CD14-positive monocyte (primary cell): ENCODE results near the gene IVD. TPM values are rescaled to one million over a fixed set of nuclear protein-coding genes. Genes with fewer than 3 reads are reported as not detected.

Experiments used
- DNase-seq, 3 donors: peaks; one replicate each; pipeline ENCODE4 v3.0.0-alpha.2; 2011 to 2022
- H2AFZ ChIP-seq: 2 replicates; pipeline ENCODE4 v1.6.0; 2012; ENCODE audit warnings: mild to moderate bottlenecking, low read depth, low read length, inconsistent platforms; ENCODE audit not compliant: insufficient read depth, poor library complexity, severe bottlenecking
- H3K27ac ChIP-seq, 2 donors: 1 replicate in 1 of 2; 2 replicates in 1 of 2; pipeline ENCODE4 v1.5.1; 2012 to 2013; ENCODE audit warnings: low read length in 2 of 2, control low read depth in 1 of 2, inconsistent platforms in 1 of 2, low read depth in 1 of 2, mild to moderate bottlenecking in 1 of 2
- H3K27me3 ChIP-seq, 2 donors: one replicate each; pipeline versions ENCODE4 v1.6.0 to v1.6.1; 2011 to 2013; ENCODE audit warnings: low read length in 2 of 2; ENCODE audit not compliant: control insufficient read depth in 2 of 2, insufficient read depth in 2 of 2
- H3K36me3 ChIP-seq, 2 donors: replicated peaks in 1 of 2; 1 replicate in 1 of 2; 2 replicates in 1 of 2; pipeline versions ENCODE4 v1.5.1 to v1.6.1; 2012 to 2013; ENCODE audit warnings: low read length in 2 of 2, control low read depth in 1 of 2, inconsistent platforms in 1 of 2, mild to moderate bottlenecking in 1 of 2; ENCODE audit not compliant: insufficient read depth in 2 of 2, control insufficient read depth in 1 of 2
- H3K4me1 ChIP-seq, 2 donors: 1 replicate in 1 of 2; 2 replicates in 1 of 2; pipeline versions ENCODE4 v1.5.1 to v1.6.1; 2012 to 2013; ENCODE audit warnings: low read length in 2 of 2, control low read depth in 1 of 2, inconsistent platforms in 1 of 2, mild to moderate bottlenecking in 1 of 2, moderate library complexity in 1 of 2; ENCODE audit not compliant: insufficient read depth in 2 of 2, control insufficient read depth in 1 of 2
- H3K4me2 ChIP-seq: replicated peaks from 2 replicates; pipeline ENCODE3; 2012; ENCODE audit warnings: low read length, moderate library complexity, mild to moderate bottlenecking; ENCODE audit not compliant: poor library complexity, severe bottlenecking; ENCODE audit errors: extremely low read depth
- H3K4me3 ChIP-seq, 3 experiments: fragments of 200-600 bp in 1 of 3; sonication (generic) in 1 of 3; replicated peaks in 1 of 3; 1 replicate in 2 of 3; 2 replicates in 1 of 3; pipeline ENCODE4 v1.5.1; 2011 to 2013; ENCODE audit warnings: low read length in 3 of 3, mild to moderate bottlenecking in 3 of 3, control low read depth in 2 of 3, low read depth in 2 of 3, inconsistent platforms in 1 of 3, moderate library complexity in 1 of 3
- H3K79me2 ChIP-seq: 2 replicates; pipeline ENCODE4 v1.6.0; 2012; ENCODE audit warnings: mild to moderate bottlenecking, control low read depth, inconsistent platforms, low read length, moderate library complexity; ENCODE audit not compliant: insufficient read depth
- H3K9ac ChIP-seq: 2 replicates; pipeline ENCODE4 v1.6.0; 2017; ENCODE audit warnings: low read length, mild to moderate bottlenecking; ENCODE audit not compliant: insufficient read depth, poor library complexity, severe bottlenecking
- H3K9me3 ChIP-seq, 2 donors: replicated peaks in 1 of 2; 1 replicate in 1 of 2; 2 replicates in 1 of 2; pipeline versions ENCODE4 v1.5.1 to v1.6.1; 2012 to 2013; ENCODE audit warnings: low read length in 2 of 2, control low read depth in 1 of 2; ENCODE audit not compliant: control insufficient read depth in 1 of 2, insufficient read depth in 1 of 2
- H4K20me1 ChIP-seq: 2 replicates; pipeline ENCODE4 v1.6.0; 2012; ENCODE audit warnings: mild to moderate bottlenecking, low read length, control low read depth, moderate library complexity; ENCODE audit not compliant: insufficient read depth
- H3K27ac Mint-ChIP-seq, 7 donors: one replicate each; pipeline ENCODE4 v1.8.0; 2020; ENCODE audit warnings: mild to moderate bottlenecking in 7 of 7, mixed read lengths in 7 of 7, moderate library complexity in 6 of 7, inconsistent platforms in 2 of 7
- H3K27me3 Mint-ChIP-seq, 3 donors: one replicate each; pipeline ENCODE4 v1.8.0; 2021 to 2022; ENCODE audit warnings: low read depth in 3 of 3, mild to moderate bottlenecking in 3 of 3, mixed read lengths in 3 of 3, moderate library complexity in 3 of 3, inconsistent platforms in 1 of 3
- H3K36me3 Mint-ChIP-seq, 2 donors: one replicate each; pipeline ENCODE4 v1.8.0; 2020; ENCODE audit warnings: mixed read lengths in 2 of 2, inconsistent platforms in 1 of 2, mild to moderate bottlenecking in 1 of 2
- H3K4me1 Mint-ChIP-seq: one replicate; pipeline ENCODE4 v1.8.0; 2020; ENCODE audit warnings: mild to moderate bottlenecking, mixed read lengths
- H3K4me3 Mint-ChIP-seq, 2 donors: one replicate each; pipeline ENCODE4 v1.8.0; 2020; ENCODE audit warnings: mild to moderate bottlenecking in 2 of 2, mixed read lengths in 2 of 2, moderate library complexity in 1 of 2
- H3K9me3 Mint-ChIP-seq, 7 donors: one replicate each; pipeline ENCODE4 v1.8.0; 2020 to 2022; ENCODE audit warnings: mixed read lengths in 7 of 7, mild to moderate bottlenecking in 6 of 7, moderate library complexity in 6 of 7, inconsistent platforms in 2 of 7
- WGBS: methylation state at CpG from one replicate; pipeline ENCODE4 v1.1.5; 2013; ENCODE audit warnings: missing lambda C conversion rate; ENCODE audit not compliant: insufficient coverage; 5-methylcytosine and 5-hydroxymethylcytosine counted together
- intact Hi-C, 2 donors: fragments of 100-400 bp; cut with micrococcal nuclease; formaldehyde crosslinking; loops; one replicate each; pipeline versions ENCODE4 v1.15.0 to v1.15.1; 2023
- polyA plus RNA-seq, 3 donors: library from polyadenylated mRNA; depleted of rRNA in 1 of 3; unstranded in 2 of 3; stranded (reverse) in 1 of 3; fragments of 300-500 nt in 2 of 3; fragments of >200 nt in 1 of 3; fragmentation: Illumina TruSeq in 2 of 3; gene quantifications; 1 replicate in 2 of 3; 2 replicates in 1 of 3; pipeline ENCODE4 v1.2.3, GENCODE V29; 2012 to 2021
- TF ChIP-seq, protein P1 (sequence below): fragments of 200-600 bp; IDR thresholded peaks from one replicate; pipeline ENCODE4 v1.8.0; 2022; ENCODE audit warnings: antibody characterized with exemption, mild to moderate bottlenecking

The IVD gene
- polyA plus RNA-seq, 3 donors, result 28.6 to 46.3 (median 31.3) TPM

DNA sequence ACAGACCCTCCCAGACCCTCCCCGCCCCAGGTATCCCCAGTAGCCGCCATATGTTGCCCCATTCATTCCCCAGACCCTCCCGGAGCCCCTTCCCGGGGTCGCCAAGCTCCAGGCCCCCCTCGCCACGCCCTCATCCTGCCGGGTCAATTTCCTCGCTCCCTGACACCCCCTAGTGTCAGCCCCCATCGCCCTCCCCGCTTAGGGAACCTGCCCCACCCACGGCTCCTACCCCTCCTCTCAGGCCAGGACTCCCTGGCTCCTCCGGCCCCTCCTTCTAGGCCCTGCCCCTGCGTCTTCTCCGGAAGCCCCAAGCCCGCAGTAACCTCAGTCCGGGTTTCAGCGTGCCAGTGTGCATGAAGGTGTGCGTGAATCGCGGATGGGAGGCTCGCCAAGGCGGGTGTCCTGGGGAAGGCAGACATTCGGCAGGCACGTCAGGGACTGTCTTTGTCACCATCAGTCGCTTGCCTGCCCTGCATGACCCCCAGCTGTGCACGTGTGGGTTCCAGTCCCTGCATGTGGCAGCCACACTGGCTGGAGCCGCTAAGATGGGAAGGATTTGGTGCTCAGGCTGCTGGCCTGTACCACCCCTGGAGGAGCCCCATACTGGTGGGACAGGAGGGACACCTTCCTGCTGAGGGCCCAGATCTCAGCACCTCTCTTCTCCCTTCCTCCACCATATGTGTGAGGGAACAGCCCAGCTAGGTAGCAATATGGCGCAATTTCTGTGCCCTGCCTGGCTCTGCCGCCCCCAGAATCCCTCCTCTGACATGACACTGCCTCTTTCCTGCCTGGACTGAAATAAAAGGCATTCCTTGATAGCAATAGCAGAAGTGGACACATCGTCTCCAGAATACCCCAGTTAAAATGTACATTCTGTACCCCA is 46.9 kb upstream of the IVD start:
- H2AFZ ChIP-seq, result peak overlapping the region; percentile 67

DNA sequence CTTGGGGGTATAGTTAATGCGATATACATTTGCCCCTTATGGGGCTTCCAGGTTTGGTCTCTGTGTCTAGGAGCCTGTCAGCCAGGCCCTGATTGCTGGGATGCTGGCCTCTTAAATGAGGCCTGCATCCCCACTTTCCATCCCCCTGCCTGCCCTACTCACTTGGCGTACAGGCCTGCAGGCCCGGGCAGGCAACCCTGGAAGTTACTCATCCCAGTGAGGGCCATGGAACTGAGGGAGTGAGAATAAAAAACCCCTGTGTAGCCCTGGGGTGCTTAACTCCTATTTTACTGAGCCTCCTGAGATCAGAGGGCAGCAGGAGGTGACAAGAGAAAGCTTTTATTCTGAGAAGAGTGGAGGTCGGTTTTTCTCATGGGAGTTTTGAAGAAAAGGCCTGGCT is 45.6 kb upstream of the IVD start:
- Histone ChIP-seq H4K20me1 (peaks cover 14% of the 10 kb centered on the region), H3K79me2 (no peaks in the 10 kb centered on the region), H3K27me3 (peaks cover 0 to 10% of the 10 kb centered on the region in 2 donors), H3K4me2 (no peak overlapping the region), H3K36me3 (peaks cover 0 to 3% of the 10 kb centered on the region in 2 donors), H3K9me3 (no peaks in the 10 kb centered on the region), H3K4me1 (peaks cover 14 to 19% of the 10 kb centered on the region in 2 donors), H3K27ac (no peak overlapping the region), H3K4me3 (no peak overlapping the region), H2AFZ (no peak overlapping the region), H3K9ac (no peak overlapping the region)
- no peaks in the 10 kb centered on the region for H3K9me3 Mint-ChIP-seq
- TF ChIP-seq, protein P1, sequence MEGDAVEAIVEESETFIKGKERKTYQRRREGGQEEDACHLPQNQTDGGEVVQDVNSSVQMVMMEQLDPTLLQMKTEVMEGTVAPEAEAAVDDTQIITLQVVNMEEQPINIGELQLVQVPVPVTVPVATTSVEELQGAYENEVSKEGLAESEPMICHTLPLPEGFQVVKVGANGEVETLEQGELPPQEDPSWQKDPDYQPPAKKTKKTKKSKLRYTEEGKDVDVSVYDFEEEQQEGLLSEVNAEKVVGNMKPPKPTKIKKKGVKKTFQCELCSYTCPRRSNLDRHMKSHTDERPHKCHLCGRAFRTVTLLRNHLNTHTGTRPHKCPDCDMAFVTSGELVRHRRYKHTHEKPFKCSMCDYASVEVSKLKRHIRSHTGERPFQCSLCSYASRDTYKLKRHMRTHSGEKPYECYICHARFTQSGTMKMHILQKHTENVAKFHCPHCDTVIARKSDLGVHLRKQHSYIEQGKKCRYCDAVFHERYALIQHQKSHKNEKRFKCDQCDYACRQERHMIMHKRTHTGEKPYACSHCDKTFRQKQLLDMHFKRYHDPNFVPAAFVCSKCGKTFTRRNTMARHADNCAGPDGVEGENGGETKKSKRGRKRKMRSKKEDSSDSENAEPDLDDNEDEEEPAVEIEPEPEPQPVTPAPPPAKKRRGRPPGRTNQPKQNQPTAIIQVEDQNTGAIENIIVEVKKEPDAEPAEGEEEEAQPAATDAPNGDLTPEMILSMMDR, result no peak
- no peak overlapping the region for H3K27ac Mint-ChIP-seq
- H3K4me3 Mint-ChIP-seq, result no peak overlapping the region
- DNase-seq, result no peak
- H3K36me3 Mint-ChIP-seq, result peaks cover 22 to 25% of the 10 kb centered on the region in 2 donors
- peaks cover 6 to 16% (median 11%) of the 10 kb centered on the region in 3 donors for H3K27me3 Mint-ChIP-seq
- WGBS, result 88% methylated on average over 1 of the region's 4 CpGs
- H3K4me1 Mint-ChIP-seq, result peaks cover 15% of the 10 kb centered on the region
- intact Hi-C loops, result no loop called here

More for the DNA sequence above, 46.9 kb upstream of the IVD start:
- peaks cover 0 to 10% of the 10 kb centered on the region in 2 donors for H3K27me3 ChIP-seq
- no peaks in the 10 kb centered on the region for H3K9me3 ChIP-seq
- peak overlapping the region; percentile 95 for H3K4me2 ChIP-seq
- WGBS, result 10% methylated on average over 28 of the region's 31 CpGs
- Mint-ChIP-seq H3K27me3 (peaks cover 10 to 19% (median 13%) of the 10 kb centered on the region in 3 donors), H3K4me3 (peak overlapping the region; percentile 61 to 77), H3K36me3 (peaks cover 20 to 25% of the 10 kb centered on the region in 2 donors), H3K4me1 (peaks cover 15% of the 10 kb centered on the region), H3K27ac (no peak overlapping the region), H3K9me3 (no peaks in the 10 kb centered on the region)
- TF ChIP-seq, protein P1, result no peak
- H3K27ac ChIP-seq, result no peak overlapping the region
- H4K20me1 ChIP-seq, result peaks cover 14% of the 10 kb centered on the region
- H3K9ac ChIP-seq, result no peak overlapping the region
- intact Hi-C loops, result no loop called here
- peaks cover 14 to 19% of the 10 kb centered on the region in 2 donors for H3K4me1 ChIP-seq
- no peaks in the 10 kb centered on the region for H3K79me2 ChIP-seq
- peaks cover 0 to 3% of the 10 kb centered on the region in 2 donors for H3K36me3 ChIP-seq
- peak overlapping the region; percentile 35 to 78 (median 36) for H3K4me3 ChIP-seq
- no peak for DNase-seq
